Measurements from ENCODE around the gene ZBTB21.

The ZBTB21 gene

GRCh38 chr21:42009831-42010506 lies at the start of gene ZBTB21:
Gene ZBTB21 (minus strand): TSS chr21:42010360. CDS start chr21:41994095, 16,265 bp downstream.
- peak; percentile 73 to 84 for DNase-seq

- no peak for DNase-seq
These were observed 49.6 kb upstream of the ZBTB21 start for GRCh38 chr21:42059721-42060120.

DNA sequence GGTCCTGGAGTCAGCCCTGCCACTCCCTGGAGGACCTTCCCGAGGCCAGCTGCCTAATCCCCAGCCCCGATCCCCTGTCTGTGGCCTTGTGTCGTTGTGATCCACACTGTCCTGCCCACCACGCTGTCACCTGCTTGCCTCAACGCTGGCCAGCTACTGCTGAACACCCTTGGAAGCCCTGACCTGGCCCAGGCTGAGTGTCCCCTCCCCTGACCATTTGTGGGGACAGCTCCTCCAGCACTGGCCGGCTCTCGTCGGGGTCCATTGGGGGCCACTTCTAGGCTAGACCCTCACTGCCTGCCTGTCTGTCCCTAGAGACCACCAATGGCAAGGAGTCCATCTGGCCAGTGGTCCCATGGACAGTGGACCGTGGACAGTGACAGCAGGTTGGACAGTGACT lies 49.0 kb upstream of the ZBTB21 start:
- DNase-seq: no peak

- no peak for DNase-seq
These were observed 48.5 kb upstream of the ZBTB21 start for GRCh38 chr21:42058631-42059111.

GRCh38 chr21:42057851-42058437 lies 47.8 kb upstream of the ZBTB21 start:
- DNase-seq: no peak

DNA sequence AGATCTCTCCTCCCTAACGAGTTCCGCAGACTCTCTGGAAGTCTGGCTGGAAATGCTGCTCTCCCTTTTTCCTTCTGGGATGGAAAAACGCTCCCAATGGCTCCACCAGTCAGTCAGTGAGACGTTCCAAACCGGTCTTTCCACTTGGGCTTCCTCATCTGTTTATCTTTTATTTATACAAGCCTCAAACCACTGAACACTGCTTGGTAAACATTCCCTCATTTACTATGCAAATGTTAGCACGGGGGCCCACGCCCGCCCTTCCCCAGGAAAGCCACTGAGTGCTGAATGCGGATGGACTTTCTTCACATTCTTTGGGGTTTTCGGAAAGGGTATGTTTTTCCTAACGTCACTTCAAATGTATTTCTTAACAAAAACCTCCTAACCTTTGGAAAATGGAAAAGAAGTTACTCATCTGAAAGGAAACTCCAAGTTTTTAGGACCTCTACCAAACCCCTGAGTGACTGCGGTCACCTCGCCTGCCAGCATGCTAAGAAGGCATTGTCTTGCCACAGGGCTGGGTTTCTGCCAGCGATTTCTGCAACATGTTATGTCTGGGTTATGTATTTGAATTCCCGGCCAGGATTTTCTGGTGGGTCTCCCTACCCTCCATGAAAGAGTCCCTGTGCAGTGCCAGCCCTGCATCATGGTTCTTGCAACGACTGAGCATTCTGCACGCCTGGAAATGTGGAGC lies 47.0 kb upstream of the ZBTB21 start:
- DNase-seq: no peak

GRCh38 chr21:42056468-42056867 lies 46.3 kb upstream of the ZBTB21 start:
- DNase-seq: no peak

DNA sequence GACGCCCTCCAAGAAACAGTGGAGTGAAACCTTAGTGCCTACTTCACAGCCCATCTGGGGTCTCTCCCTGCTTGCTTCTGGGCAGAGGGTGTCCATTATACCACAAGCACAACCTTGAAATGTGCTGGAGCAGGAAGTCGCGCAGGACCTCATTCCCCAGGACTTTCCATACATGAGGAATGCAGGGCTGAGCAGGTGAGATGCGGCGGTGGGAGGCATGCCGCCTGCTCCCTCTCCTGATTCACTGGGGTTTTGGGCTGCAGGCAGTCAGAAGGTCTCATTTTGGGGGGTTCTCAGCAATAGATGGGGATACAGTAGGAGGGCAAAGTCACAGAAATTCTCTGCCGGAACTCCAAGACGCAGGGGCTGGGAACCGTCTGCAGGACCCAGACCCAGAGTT lies 45.3 kb upstream of the ZBTB21 start:
- DNase-seq: no peak

GRCh38 chr21:42051788-42052187 lies 41.6 kb upstream of the ZBTB21 start:
- no peak for DNase-seq

DNA sequence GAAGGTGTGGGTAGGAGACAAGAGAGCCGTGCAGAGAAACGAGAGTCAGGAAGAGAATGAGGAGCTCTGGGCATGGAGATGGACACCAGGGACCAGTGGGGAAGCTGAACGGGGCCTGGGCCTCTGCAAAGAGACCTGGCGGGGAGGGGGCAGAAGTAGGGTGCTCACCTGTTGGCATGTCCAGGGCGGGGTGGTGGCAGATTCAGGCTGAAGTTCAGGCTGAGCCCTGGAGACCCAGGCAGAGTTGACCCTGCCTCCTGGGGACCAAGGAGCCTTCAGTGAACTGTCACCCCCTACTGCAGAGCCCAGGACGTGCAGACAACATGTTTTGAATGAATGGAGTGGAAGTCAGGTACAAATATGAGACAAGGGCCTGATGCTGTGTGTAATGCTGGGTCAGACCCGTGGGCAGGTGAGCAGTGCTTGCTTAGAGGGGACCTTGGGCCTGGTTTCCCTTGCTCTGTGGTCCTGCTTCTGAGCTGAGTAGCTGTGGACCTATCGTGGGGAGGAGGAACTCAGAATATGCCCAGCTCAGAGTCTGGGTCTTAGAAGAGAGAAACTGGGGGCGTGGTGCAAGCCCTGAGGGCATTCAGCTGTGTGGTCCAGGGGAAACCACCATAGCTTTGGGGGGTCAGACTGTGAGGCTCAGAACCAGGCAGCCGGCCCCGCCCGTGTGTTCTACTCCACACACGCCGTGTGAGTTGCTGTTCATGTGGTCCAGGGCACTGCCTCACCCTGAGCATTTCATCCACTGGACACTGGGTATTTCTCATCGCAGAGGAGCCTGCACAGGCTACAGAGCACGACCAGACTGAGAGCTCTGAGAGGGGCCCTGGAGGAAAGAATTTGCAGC lies 39.6 kb upstream of the ZBTB21 start:
- no peak for DNase-seq

GRCh38 chr21:42048870-42049577 lies 38.9 kb upstream of the ZBTB21 start:
- no peak for DNase-seq

- no peak for DNase-seq
These were observed 37.9 kb upstream of the ZBTB21 start for GRCh38 chr21:42047821-42048613.

GRCh38 chr21:42044871-42045495 lies 34.8 kb upstream of the ZBTB21 start:
- no peak for DNase-seq

DNA sequence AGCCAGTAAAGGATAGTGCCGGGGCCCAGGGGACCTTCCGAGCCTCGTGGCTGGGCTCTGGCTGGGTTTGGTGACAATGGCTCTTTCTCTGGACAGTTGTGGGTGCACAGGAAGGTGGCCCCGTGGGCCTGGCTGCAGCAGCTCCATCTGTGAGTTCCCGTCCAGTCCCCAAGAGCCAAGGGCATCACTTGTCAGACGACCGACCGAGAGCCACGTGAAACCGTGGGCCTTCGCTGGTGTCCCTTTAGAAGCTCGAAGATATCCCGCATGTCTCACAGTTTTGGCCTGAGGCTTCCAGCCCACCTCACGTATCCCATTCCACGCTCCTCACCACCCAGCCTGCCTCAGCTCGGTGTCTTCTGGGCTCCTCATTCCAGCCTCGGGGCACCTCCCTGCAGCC lies 33.8 kb upstream of the ZBTB21 start:
- no peak for DNase-seq

- DNase-seq: no peak
These were observed 33.2 kb upstream of the ZBTB21 start for GRCh38 chr21:42043201-42043895.

DNA sequence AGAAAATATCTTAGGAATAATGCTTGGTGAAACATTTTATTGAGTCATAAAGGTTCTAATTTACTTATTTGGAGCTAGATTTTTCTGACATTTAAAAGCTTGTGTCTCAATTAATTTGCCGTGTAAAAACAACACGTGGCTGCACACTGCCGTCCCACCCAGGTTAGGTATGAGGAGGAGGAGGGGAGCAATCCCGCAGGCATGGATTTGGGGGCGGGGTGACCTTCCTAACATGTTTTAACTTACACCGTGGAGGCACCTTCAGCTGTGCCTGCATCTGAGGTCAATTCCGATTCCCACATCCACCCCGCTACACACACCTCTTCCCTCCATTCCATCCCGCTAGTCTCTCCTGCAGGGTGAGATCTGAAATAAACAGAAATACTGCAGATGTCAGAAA lies 32.5 kb upstream of the ZBTB21 start:
- no peak for DNase-seq

GRCh38 chr21:42041711-42042110 lies 31.6 kb upstream of the ZBTB21 start:
- no peak for DNase-seq

- no peak for DNase-seq
These were observed 31.1 kb upstream of the ZBTB21 start for GRCh38 chr21:42041246-42041645.

DNA sequence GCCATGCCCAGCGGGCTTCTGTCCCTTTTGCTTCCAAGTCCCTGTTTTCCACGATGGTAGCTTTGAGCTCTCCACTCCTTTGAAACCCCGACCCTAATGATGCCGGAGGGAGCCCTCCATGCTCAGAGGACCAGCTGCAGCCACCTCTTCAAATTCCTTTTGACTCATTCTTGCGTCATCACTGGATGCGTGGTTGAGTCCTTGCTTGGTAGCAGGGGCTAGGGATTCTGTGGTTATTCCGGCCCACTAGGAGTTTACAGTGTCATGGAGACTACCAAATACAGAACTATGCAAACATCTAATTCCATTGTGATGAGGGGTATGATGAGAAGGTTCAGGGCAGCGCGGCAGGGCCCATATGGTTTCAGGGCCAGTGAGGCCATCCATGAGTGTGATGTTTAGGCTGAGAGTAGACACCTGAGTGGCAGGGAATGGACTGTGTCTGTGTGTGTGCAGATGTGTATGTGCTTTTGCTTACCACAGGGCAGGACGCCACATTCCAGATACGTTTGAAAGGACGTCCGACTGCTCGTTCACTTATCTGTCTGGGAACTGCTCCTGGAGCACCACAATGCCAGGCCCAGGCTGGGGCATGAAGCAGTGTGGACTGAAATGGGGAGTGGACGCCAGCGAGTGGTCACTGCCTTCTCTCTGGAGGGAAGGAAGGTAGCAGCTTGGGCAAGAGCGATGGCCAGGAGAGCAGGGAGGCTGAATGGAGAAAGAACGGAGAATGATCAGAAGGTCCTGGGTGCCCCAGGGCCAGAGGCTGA lies 30.4 kb upstream of the ZBTB21 start:
- DNase-seq: no peak

- no peak for DNase-seq
These were observed 29.8 kb upstream of the ZBTB21 start for GRCh38 chr21:42039911-42040351.

All from cerebellar nuclear complex (tissue), 1 donor.